Activated CD4-positive, alpha-beta T cell treated with anti-CD3 and anti-CD28 coated beads for 36 hours (primary cell): ENCODE data around the gene PIK3R2. TPM values are rescaled to one million over a fixed set of nuclear protein-coding genes. Genes with fewer than 3 reads are reported as not detected.
A peak's percentile ranks its signal among the peaks of the same experiment; 100 is the strongest.
"Not testable (repeated sequence)": the region's sequence is repeated elsewhere in the genome, so short reads cannot be mapped to it uniquely, and the experiment has no call there.

Experiments
- ATAC-seq: fragments of 200-7000 bp; cut with Tn5 transposase; one replicate; pipeline ENCODE4 v1.10.0; 2021; ENCODE audit warnings: mild to moderate bottlenecking, moderate library complexity
- CTCF ChIA-PET: fragments of 350-600 bp; sonication (Branson Sonifier 250); formaldehyde crosslinking; loops from one replicate; lab custom pipeline; 2021; ENCODE audit warnings: antibody characterized with exemption; lab: Charles Lee
- POLR2A ChIA-PET: fragments of 350-600 bp; sonication (Branson Sonifier 250); formaldehyde crosslinking; loops from one replicate; lab custom pipeline; 2021; ENCODE audit warnings: antibody characterized with exemption, inconsistent platforms; lab: Charles Lee
- DNase-seq: peaks from one replicate; pipeline ENCODE4 v3.0.0-alpha.2; 2020
- H3K27ac Mint-ChIP-seq: one replicate; pipeline ENCODE4 v1.8.0; 2021; ENCODE audit warnings: mixed read lengths
- H3K27me3 Mint-ChIP-seq: one replicate; pipeline ENCODE4 v1.8.0; 2021; ENCODE audit warnings: mixed read lengths
- H3K36me3 Mint-ChIP-seq: one replicate; pipeline ENCODE4 v1.8.0; 2021; ENCODE audit warnings: low read depth, mixed read lengths
- H3K4me1 Mint-ChIP-seq: one replicate; pipeline ENCODE4 v1.8.0; 2021; ENCODE audit warnings: mixed read lengths
- H3K4me3 Mint-ChIP-seq: one replicate; pipeline ENCODE4 v1.8.0; 2021; ENCODE audit warnings: mild to moderate bottlenecking, moderate library complexity, mixed read lengths
- H3K9me3 Mint-ChIP-seq: one replicate; pipeline ENCODE4 v1.8.0; 2021; ENCODE audit warnings: low read depth, mixed read lengths
- intact Hi-C, 2 experiments: fragments of 100-400 bp; cut with DNase I in 1 of 2; cut with micrococcal nuclease in 1 of 2; formaldehyde crosslinking; loops; one replicate each; pipeline versions ENCODE4 v1.14.2 to v1.15.1; 2022 to 2024; cut with DNase I, micrococcal nuclease
- total RNA-seq, 2 experiments: library from RNA; stranded (reverse); gene quantifications; one replicate each; pipeline ENCODE4 v1.2.3, GENCODE V29; 2021

The PIK3R2 gene
- total RNA-seq, 2 experiments from 2014 or later, result 18.9 to 20.2 TPM

- DNase-seq (no peak), ATAC-seq (no peak)
- no peak overlapping the region for H3K27ac Mint-ChIP-seq
- ChIA-PET POLR2A (no interaction called here), CTCF (interaction anchor here (1.4 kb wide), 1 partner anchor 43 kb away, joined by 5 read pairs; no protein-coding TSS in a partner anchor)
- no peaks in the 10 kb centered on the region for H3K27me3 Mint-ChIP-seq
- H3K4me1 Mint-ChIP-seq, result peaks cover 28% of the 10 kb centered on the region
- no peak overlapping the region for H3K4me3 Mint-ChIP-seq
- no peaks in the 10 kb centered on the region for H3K9me3 Mint-ChIP-seq
- intact Hi-C loops, result loop anchor here in 1 of 2 experiments (10.0 kb wide), 1 partner anchor 151 kb away; the partner anchor contains the start of gene ARRDC2
- peaks cover 4% of the 10 kb centered on the region for H3K36me3 Mint-ChIP-seq
Measured at GRCh38 chr19:18156268-18156667, 3.3 kb downstream of the PIK3R2 start.

GRCh38 chr19:18156841-18157464 is 4.0 kb downstream of the PIK3R2 start:
- DNase-seq, result no peak
- H3K27me3 Mint-ChIP-seq, result no peaks in the 10 kb centered on the region
- peaks cover 23% of the 10 kb centered on the region for H3K4me1 Mint-ChIP-seq
- H3K4me3 Mint-ChIP-seq, result no peak overlapping the region
- peaks cover 4% of the 10 kb centered on the region for H3K36me3 Mint-ChIP-seq
- H3K27ac Mint-ChIP-seq, result no peak overlapping the region
- ChIA-PET POLR2A (no interaction called here), CTCF (interaction anchor here (1.4 kb wide), 1 partner anchor 44 kb away, joined by 5 read pairs; no protein-coding TSS in a partner anchor)
- no peaks in the 10 kb centered on the region for H3K9me3 Mint-ChIP-seq
- intact Hi-C loops, result loop anchor here in 1 of 2 experiments (10.0 kb wide), 1 partner anchor 152 kb away; the partner anchor contains the start of gene ARRDC2
- ATAC-seq, result no peak

GRCh38 chr19:18157465-18158063 is 4.6 kb downstream of the PIK3R2 start:
- no peak for ATAC-seq
- Mint-ChIP-seq H3K4me3 (no peak overlapping the region), H3K9me3 (no peaks in the 10 kb centered on the region), H3K27me3 (no peaks in the 10 kb centered on the region), H3K36me3 (peaks cover 4% of the 10 kb centered on the region), H3K27ac (no peak overlapping the region), H3K4me1 (peaks cover 20% of the 10 kb centered on the region)
- ChIA-PET CTCF (no interaction called here), POLR2A (no interaction called here)
- DNase-seq, result no peak
- intact Hi-C loops, result loop anchor here in 1 of 2 experiments (10.0 kb wide), 1 partner anchor 153 kb away; the partner anchor contains the start of gene ARRDC2

- Mint-ChIP-seq H3K36me3 (peaks cover 7% of the 10 kb centered on the region), H3K27me3 (no peaks in the 10 kb centered on the region), H3K4me3 (no peak overlapping the region), H3K9me3 (no peaks in the 10 kb centered on the region), H3K4me1 (peaks cover 20% of the 10 kb centered on the region), H3K27ac (no peak overlapping the region)
- ChIA-PET POLR2A (no interaction called here), CTCF (interaction anchor here (0.6 kb wide), 1 partner anchor 81 kb away, joined by 3 read pairs; no protein-coding TSS in a partner anchor)
- no peak for ATAC-seq
- DNase-seq, result no peak
- intact Hi-C loops, result loop anchor here in 1 of 2 experiments (10.0 kb wide), 1 partner anchor 154 kb away; the partner anchor contains the start of gene ARRDC2
Measured at GRCh38 chr19:18158467-18158866, 5.5 kb downstream of the PIK3R2 start.

GRCh38 chr19:18159059-18159616 is 6.2 kb downstream of the PIK3R2 start:
- DNase-seq, H3K36me3 Mint-ChIP-seq, H3K9me3 Mint-ChIP-seq, H3K27ac Mint-ChIP-seq, ATAC-seq, POLR2A ChIA-PET, H3K4me3 Mint-ChIP-seq, H3K27me3 Mint-ChIP-seq: not testable (repeated sequence)
- peaks cover 16% of the 10 kb centered on the region for H3K4me1 Mint-ChIP-seq
- intact Hi-C loops, result loop anchor here in 1 of 2 experiments (10.0 kb wide), 1 partner anchor 154 kb away; the partner anchor contains the start of gene ARRDC2
- CTCF ChIA-PET, result interaction anchor here (0.7 to 0.9 kb wide), 3 partner anchors 93 to 141 kb away, joined by 3 read pairs; no protein-coding TSS in a partner anchor

GRCh38 chr19:18159810-18160209 is 6.8 kb downstream of the PIK3R2 start:
- POLR2A ChIA-PET, result no interaction called here

GRCh38 chr19:18160493-18160970 is 7.6 kb downstream of the PIK3R2 start:
- intact Hi-C loops, result loop anchor here in 1 of 2 experiments (2.0 kb wide), 1 partner anchor 48 kb away; no protein-coding TSS in a partner anchor
- no peak for ATAC-seq
- peak; percentile 46 for DNase-seq
- POLR2A ChIA-PET, result no interaction called here
- Mint-ChIP-seq H3K4me1 (peaks cover 9% of the 10 kb centered on the region), H3K27me3 (no peaks in the 10 kb centered on the region), H3K9me3 (no peaks in the 10 kb centered on the region), H3K36me3 (peaks cover 10% of the 10 kb centered on the region), H3K4me3 (peak overlapping the region; percentile 70), H3K27ac (peak overlapping the region; percentile 72)
- CTCF ChIA-PET, result interaction anchor here (0.6 to 2.4 kb wide), 7 partner anchors 9 to 289 kb away, joined by 3 to 7 read pairs (median 3); partner anchors contain the start of gene ARRDC2

More at GRCh38 chr19:18159810-18160209, 6.8 kb downstream of the PIK3R2 start:
- no peaks in the 10 kb centered on the region for H3K9me3 Mint-ChIP-seq
- DNase-seq (no peak), ATAC-seq (no peak)
- intact Hi-C loops, result loop anchor here (2.0 to 10.0 kb wide), 2 partner anchors 47 to 155 kb away; partner anchors contain the start of gene ARRDC2 (in 1 of the 2)
- no peaks in the 10 kb centered on the region for H3K27me3 Mint-ChIP-seq
- peaks cover 9% of the 10 kb centered on the region for H3K36me3 Mint-ChIP-seq
- H3K4me1 Mint-ChIP-seq, result peaks cover 11% of the 10 kb centered on the region
- CTCF ChIA-PET, result interaction anchor here (0.7 to 2.4 kb wide), 7 partner anchors 8 to 152 kb away, joined by 3 to 7 read pairs (median 3); partner anchors contain the start of gene ARRDC2
- no peak overlapping the region for H3K4me3 Mint-ChIP-seq
- no peak overlapping the region for H3K27ac Mint-ChIP-seq

GRCh38 chr19:18160971-18161635 is 8.1 kb downstream of the PIK3R2 start:
- H3K9me3 Mint-ChIP-seq, result no peaks in the 10 kb centered on the region
- H3K4me1 Mint-ChIP-seq, result peaks cover 9% of the 10 kb centered on the region
- H3K27me3 Mint-ChIP-seq, result no peaks in the 10 kb centered on the region
- intact Hi-C loops, result loop anchor here in 1 of 2 experiments (1.0 to 2.0 kb wide), 4 partner anchors 8 to 91 kb away; partner anchors contain the start of genes PIK3R2 and RAB3A
- ChIA-PET CTCF (interaction anchor here (0.6 to 2.4 kb wide), 10 partner anchors 10 to 288 kb away, joined by 3 to 7 read pairs (median 4); partner anchors contain the start of gene ARRDC2), POLR2A (no interaction called here)
- peak overlapping the region; percentile 70 for H3K4me3 Mint-ChIP-seq
- ATAC-seq (peak; percentile 93), DNase-seq (peak; percentile 89)
- H3K36me3 Mint-ChIP-seq, result peaks cover 16% of the 10 kb centered on the region
- H3K27ac Mint-ChIP-seq, result no peak overlapping the region

GRCh38 chr19:18161636-18162002 is 8.7 kb downstream of the PIK3R2 start:
- H3K9me3 Mint-ChIP-seq, result no peaks in the 10 kb centered on the region
- DNase-seq (no peak), ATAC-seq (no peak)
- ChIA-PET CTCF (interaction anchor here (0.7 to 2.4 kb wide), 4 partner anchors 10 to 119 kb away, joined by 4 to 6 read pairs (median 4); no protein-coding TSS in a partner anchor), POLR2A (no interaction called here)
- H3K27me3 Mint-ChIP-seq, result no peaks in the 10 kb centered on the region
- H3K4me3 Mint-ChIP-seq, result peak overlapping the region; percentile 32
- H3K36me3 Mint-ChIP-seq, result peaks cover 19% of the 10 kb centered on the region
- H3K4me1 Mint-ChIP-seq, result peaks cover 5% of the 10 kb centered on the region
- intact Hi-C loops, result loop anchor here in 1 of 2 experiments (1.0 to 2.0 kb wide), 4 partner anchors 8 to 91 kb away; partner anchors contain the start of genes PIK3R2 and RAB3A
- no peak overlapping the region for H3K27ac Mint-ChIP-seq

GRCh38 chr19:18164072-18164471 is 11.1 kb downstream of the PIK3R2 start:
- H3K27me3 Mint-ChIP-seq, result no peaks in the 10 kb centered on the region
- H3K4me3 Mint-ChIP-seq, result no peak overlapping the region
- H3K27ac Mint-ChIP-seq, result no peak overlapping the region
- no peaks in the 10 kb centered on the region for H3K9me3 Mint-ChIP-seq
- no peak for DNase-seq
- ChIA-PET POLR2A (no interaction called here), CTCF (interaction anchor here (0.6 to 2.3 kb wide), 3 partner anchors 12 to 245 kb away, joined by 3 to 7 read pairs (median 4); partner anchors contain the start of gene PIK3R2)
- peaks cover 32% of the 10 kb centered on the region for H3K36me3 Mint-ChIP-seq
- no peak for ATAC-seq
- H3K4me1 Mint-ChIP-seq, result peaks cover 5% of the 10 kb centered on the region
- intact Hi-C loops, result no loop called here
